Tibial nerve (tissue), 4 donors: ENCODE data around the gene EIF2AK3. TPM values are rescaled to one million over a fixed set of nuclear protein-coding genes. Genes with fewer than 3 reads are reported as not detected.

Experiments used
- DNase-seq, 2 donors: peaks; one replicate each; pipeline ENCODE4 v3.0.0-alpha.2; 2019; ENCODE audit warnings: low spot score in 2 of 2
- H3K27ac ChIP-seq, 4 donors: fragments of 200-600 bp; sonication (generic) in 3 of 4; one replicate each; pipeline ENCODE4 v1.5.1; 2017 to 2019; ENCODE audit warnings: mild to moderate bottlenecking in 1 of 4
- H3K27me3 ChIP-seq, 2 donors: fragments of 200-600 bp; sonication (generic) in 1 of 2; one replicate each; pipeline versions ENCODE4 v1.5.1 to v1.6.0; 2017 to 2019
- H3K36me3 ChIP-seq, 3 donors: fragments of 200-600 bp; sonication (generic); one replicate each; pipeline ENCODE4 v1.5.1; 2018 to 2019
- H3K4me1 ChIP-seq, 4 donors: fragments of 200-600 bp; sonication (generic) in 3 of 4; one replicate each; pipeline ENCODE4 v1.5.1; 2017 to 2019
- H3K4me3 ChIP-seq, 4 donors: fragments of 200-600 bp; sonication (generic) in 3 of 4; one replicate each; pipeline ENCODE4 v1.5.1; 2017 to 2019; ENCODE audit warnings: mild to moderate bottlenecking in 1 of 4, moderate library complexity in 1 of 4
- H3K9me3 ChIP-seq, 4 donors: fragments of 200-600 bp; sonication (generic) in 3 of 4; one replicate each; pipeline ENCODE4 v1.5.1; 2017 to 2019
- EP300 ChIP-seq, 2 donors: sonication (generic); formaldehyde crosslinking; IDR thresholded peaks; one replicate each; pipeline ENCODE4 v1.6.1; 2017; ENCODE audit warnings: antibody characterized with exemption in 2 of 2, mild to moderate bottlenecking in 1 of 2
- POLR2A ChIP-seq, 2 donors: fragments of 450-650 bp; IDR thresholded peaks; one replicate each; pipeline ENCODE4 v1.6.1; 2017; ENCODE audit warnings: antibody characterized with exemption in 2 of 2, mild to moderate bottlenecking in 2 of 2, moderate library complexity in 2 of 2
- WGBS, 2 donors: methylation state at CpG; one replicate each; pipeline ENCODE4 v1.1.5; 2018; 5-methylcytosine and 5-hydroxymethylcytosine counted together
- total RNA-seq, 4 donors: library from RNA; depleted of rRNA; stranded (reverse); fragments of >200 nt; gene quantifications; one replicate each; pipeline ENCODE4 v1.1.0, GENCODE V29; 2016
- TF ChIP-seq, protein P1 (sequence below), 5 experiments: fragments of 200-600 bp in 3 of 5; fragments of 450-650 bp in 2 of 5; sonication (generic) in 3 of 5; IDR thresholded peaks; one replicate each; pipeline ENCODE4 v1.5.1; 2016 to 2019; ENCODE audit warnings: antibody characterized with exemption in 5 of 5, mild to moderate bottlenecking in 3 of 5, moderate library complexity in 2 of 5

EIF2AK3 gene
- total RNA-seq, 4 donors from 2014 or later = 19.8 to 29.1 (median 25.9) TPM

DNA sequence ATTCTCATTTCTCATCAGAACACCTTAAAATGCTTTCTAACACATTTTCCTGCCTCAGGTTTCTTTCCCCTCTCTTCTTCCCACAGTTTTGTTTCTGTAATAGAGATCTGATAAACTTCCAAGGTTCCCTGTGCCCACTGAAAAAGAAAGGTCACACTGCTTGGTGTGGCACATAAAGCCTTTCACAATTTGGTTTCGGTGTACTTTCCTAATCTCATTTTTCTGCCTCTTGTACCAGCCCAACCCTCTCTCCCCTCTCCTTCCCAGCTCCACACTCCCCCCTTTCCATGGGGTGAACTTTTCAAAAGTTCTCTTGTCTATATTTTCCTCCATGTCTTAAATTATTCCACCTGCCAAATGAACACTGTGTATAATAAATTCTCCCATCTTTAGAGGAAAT, 7.2 kb downstream of the EIF2AK3 start:
- H3K9me3 ChIP-seq = no peaks in the 10 kb centered on the region
- peaks cover 0 to 27% (median 11%) of the 10 kb centered on the region in 4 donors for H3K4me1 ChIP-seq
- WGBS, 2 donors = 58 to 70% methylated on average over 1 of the region's 1 CpG
- H3K4me3 ChIP-seq = no peak overlapping the region
- no peaks in the 10 kb centered on the region for H3K36me3 ChIP-seq
- H3K27ac ChIP-seq = no peak overlapping the region
- DNase-seq = no peak
- TF ChIP-seq, protein P1, sequence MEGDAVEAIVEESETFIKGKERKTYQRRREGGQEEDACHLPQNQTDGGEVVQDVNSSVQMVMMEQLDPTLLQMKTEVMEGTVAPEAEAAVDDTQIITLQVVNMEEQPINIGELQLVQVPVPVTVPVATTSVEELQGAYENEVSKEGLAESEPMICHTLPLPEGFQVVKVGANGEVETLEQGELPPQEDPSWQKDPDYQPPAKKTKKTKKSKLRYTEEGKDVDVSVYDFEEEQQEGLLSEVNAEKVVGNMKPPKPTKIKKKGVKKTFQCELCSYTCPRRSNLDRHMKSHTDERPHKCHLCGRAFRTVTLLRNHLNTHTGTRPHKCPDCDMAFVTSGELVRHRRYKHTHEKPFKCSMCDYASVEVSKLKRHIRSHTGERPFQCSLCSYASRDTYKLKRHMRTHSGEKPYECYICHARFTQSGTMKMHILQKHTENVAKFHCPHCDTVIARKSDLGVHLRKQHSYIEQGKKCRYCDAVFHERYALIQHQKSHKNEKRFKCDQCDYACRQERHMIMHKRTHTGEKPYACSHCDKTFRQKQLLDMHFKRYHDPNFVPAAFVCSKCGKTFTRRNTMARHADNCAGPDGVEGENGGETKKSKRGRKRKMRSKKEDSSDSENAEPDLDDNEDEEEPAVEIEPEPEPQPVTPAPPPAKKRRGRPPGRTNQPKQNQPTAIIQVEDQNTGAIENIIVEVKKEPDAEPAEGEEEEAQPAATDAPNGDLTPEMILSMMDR (IDR thresholded peaks at IDR 0.05) = no peak
- TF ChIP-seq POLR2A (IDR thresholded peaks at IDR 0.05) (no peak), EP300 (IDR thresholded peaks at IDR 0.05) (no peak)
- no peaks in the 10 kb centered on the region for H3K27me3 ChIP-seq

DNA sequence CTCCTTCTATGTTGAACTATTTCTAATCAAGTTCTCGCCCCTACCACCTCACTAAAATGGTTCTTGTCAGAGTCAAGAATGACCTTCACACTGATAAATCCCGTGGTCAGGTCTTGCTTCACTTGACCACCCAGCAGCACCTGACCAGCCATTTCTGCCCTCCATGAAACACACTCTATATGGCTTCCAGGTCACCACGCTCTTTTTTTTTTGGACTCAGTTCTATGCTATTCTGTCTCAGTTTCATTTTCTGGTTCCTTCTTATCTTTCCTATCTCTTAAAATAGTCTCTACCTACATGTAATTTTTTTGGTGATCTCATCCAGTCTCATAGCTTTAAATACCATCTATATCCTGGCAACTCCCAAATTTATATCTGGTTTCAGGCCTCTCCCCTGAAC, 11.4 kb downstream of the EIF2AK3 start:
- TF ChIP-seq EP300 (IDR thresholded peaks at IDR 0.05) = no peak
- TF ChIP-seq POLR2A (IDR thresholded peaks at IDR 0.05) = no peak
- no peak for DNase-seq
- 97% methylated on average over 3 of the region's 3 CpGs for WGBS, 2 donors
- Histone ChIP-seq H3K27me3 (no peaks in the 10 kb centered on the region), H3K4me1 (peaks cover 0 to 14% (median 0%) of the 10 kb centered on the region in 4 donors), H3K36me3 (peaks cover 0 to 8% (median 0%) of the 10 kb centered on the region in 3 donors), H3K9me3 (no peaks in the 10 kb centered on the region), H3K4me3 (no peak overlapping the region), H3K27ac (no peak overlapping the region)

DNA sequence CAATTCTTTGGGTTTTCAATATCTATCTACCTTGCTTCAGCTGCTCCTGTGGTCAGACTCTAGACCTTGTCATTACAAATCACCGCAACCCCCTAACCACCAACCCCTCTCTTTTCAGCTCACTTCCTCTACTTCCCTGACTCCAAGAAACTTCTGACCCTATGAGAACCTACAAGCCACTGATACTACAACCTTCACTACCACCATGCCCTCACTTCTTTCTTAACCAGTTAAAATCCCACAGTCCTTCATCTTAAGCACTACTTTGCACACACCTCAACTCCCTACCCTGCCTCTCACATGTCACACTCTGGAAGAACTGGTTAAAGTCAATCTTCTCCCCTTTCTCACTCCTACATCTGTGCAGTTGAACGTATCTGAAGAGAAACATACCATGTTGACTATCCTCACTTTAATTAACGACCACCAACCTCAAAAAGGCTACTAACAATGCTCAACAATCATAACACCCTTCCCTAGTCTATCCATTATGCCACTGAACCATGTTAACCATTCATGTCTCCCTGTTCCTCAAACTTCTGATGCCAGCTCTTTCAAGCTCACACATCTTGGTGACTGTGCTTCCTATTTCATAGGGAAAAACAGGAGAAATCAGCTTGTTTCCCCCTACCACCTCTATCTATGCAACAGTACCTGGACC, 12.6 kb downstream of the EIF2AK3 start:
- Histone ChIP-seq H3K4me3 (no peak overlapping the region), H3K36me3 (peaks cover 0 to 9% (median 0%) of the 10 kb centered on the region in 3 donors), H3K9me3 (no peaks in the 10 kb centered on the region), H3K4me1 (peaks cover 0 to 14% (median 0%) of the 10 kb centered on the region in 4 donors), H3K27ac (no peak overlapping the region), H3K27me3 (no peaks in the 10 kb centered on the region)
- WGBS, 2 donors = 91% methylated on average over 3 of the region's 3 CpGs
- TF ChIP-seq POLR2A (IDR thresholded peaks at IDR 0.05) (no peak), EP300 (IDR thresholded peaks at IDR 0.05) (no peak)
- TF ChIP-seq, protein P1 (IDR thresholded peaks at IDR 0.05) = no peak
- no peak for DNase-seq

DNA sequence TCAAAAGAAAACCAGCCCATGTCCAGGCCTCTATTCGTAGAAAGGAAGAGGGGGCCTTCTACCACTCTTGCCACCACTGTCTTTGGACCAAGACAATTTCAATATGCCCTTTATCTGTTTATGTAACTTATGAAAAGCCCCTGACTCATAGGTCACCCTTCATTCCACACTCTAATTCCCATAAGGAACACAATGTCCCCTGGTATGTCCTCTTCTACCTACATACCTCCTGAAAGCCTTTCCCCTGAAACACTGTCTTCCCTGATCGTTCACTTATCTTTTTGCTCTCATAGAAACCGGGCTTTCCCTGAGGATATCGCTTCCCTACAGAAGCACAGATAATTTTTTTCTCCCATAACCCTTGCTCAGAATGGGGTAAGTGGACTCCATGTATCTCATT, 13.3 kb downstream of the EIF2AK3 start:
- TF ChIP-seq EP300 (IDR thresholded peaks at IDR 0.05) = no peak
- no peak for TF ChIP-seq POLR2A (IDR thresholded peaks at IDR 0.05)
- TF ChIP-seq, protein P1 (IDR thresholded peaks at IDR 0.05) = no peak
- 91 to 94% methylated on average over 4 of the region's 4 CpGs for WGBS, 2 donors
- no peak overlapping the region for H3K27ac ChIP-seq
- no peaks in the 10 kb centered on the region for H3K27me3 ChIP-seq
- peaks cover 0 to 9% (median 0%) of the 10 kb centered on the region in 3 donors for H3K36me3 ChIP-seq
- H3K9me3 ChIP-seq = no peaks in the 10 kb centered on the region
- DNase-seq = no peak
- H3K4me3 ChIP-seq = no peak overlapping the region
- H3K4me1 ChIP-seq = peaks cover 0 to 14% (median 0%) of the 10 kb centered on the region in 4 donors

DNA sequence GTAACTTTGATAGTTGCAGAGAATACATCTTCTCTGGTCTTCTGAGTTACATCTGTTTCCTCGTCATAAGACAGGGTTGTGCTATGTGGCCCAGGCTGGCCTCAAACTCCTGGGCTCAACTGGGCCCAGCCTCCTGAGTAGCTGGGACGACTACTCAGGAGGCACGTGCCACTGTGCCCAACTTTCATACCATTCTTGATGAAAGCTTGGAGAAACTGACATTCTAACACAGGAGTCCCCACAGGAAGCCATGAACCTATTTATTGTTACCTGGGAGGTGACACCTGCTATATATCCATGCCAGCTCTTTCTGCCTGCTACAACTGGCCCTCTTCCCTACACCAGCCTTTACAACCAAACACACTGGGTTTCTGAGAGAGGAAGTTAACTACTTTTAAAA, 19.1 kb downstream of the EIF2AK3 start:
- no peak overlapping the region for H3K27ac ChIP-seq
- TF ChIP-seq, protein P1 (IDR thresholded peaks at IDR 0.05) = no peak
- TF ChIP-seq EP300 (IDR thresholded peaks at IDR 0.05) (no peak), POLR2A (IDR thresholded peaks at IDR 0.05) (no peak)

More for the DNA sequence above, 19.1 kb downstream of the EIF2AK3 start:
- 88 to 93% methylated on average over 3 of the region's 3 CpGs for WGBS, 2 donors
- H3K9me3 ChIP-seq = no peaks in the 10 kb centered on the region
- peaks cover 0 to 10% (median 0%) of the 10 kb centered on the region in 4 donors for H3K4me1 ChIP-seq
- no peak overlapping the region for H3K4me3 ChIP-seq
- peaks cover 0 to 9% (median 0%) of the 10 kb centered on the region in 3 donors for H3K36me3 ChIP-seq
- H3K27me3 ChIP-seq = no peaks in the 10 kb centered on the region
- no peak for DNase-seq
